A549 (cell line): ENCODE data around the gene DCAF6. TPM values are rescaled to one million over a fixed set of nuclear protein-coding genes. Genes with fewer than 3 reads are reported as not detected.

ENCODE experiments used
- ATAC-seq, 2 experiments: fragments of 200-7000 bp in 1 of 2; fragments of >200 bp in 1 of 2; cut with Nextera tagmentation in 1 of 2; cut with Tn5 transposase in 1 of 2; 3 replicates each; pipeline versions ENCODE4 v1.8.0 to v1.9.1; 2018 to 2020; ENCODE audit warnings: mild to moderate bottlenecking in 1 of 2, moderate library complexity in 1 of 2
- CTCF ChIA-PET: fragments of 300-600 bp; sonication (Branson Sonifier 250); formaldehyde crosslinking; extraction: SDS; loops from one replicate; lab custom pipeline; 2021; ENCODE audit warnings: antibody characterized with exemption, inconsistent platforms; lab: Yijun Ruan, JAX
- POLR2A ChIA-PET: fragments of 350-600 bp; formaldehyde crosslinking; extraction: SDS; loops from one replicate; lab custom pipeline; 2021; ENCODE audit warnings: antibody characterized with exemption, inconsistent platforms; lab: Yijun Ruan, JAX
- DNase-seq, 2 experiments: peaks; one replicate each; pipeline versions ENCODE4 v3.0.0 to v3.0.0-alpha.2; 2011 to 2016; ENCODE audit warnings: low read depth in 1 of 2, low spot score in 1 of 2
- FAIRE-seq: peaks from 2 replicates; lab custom pipeline; 2011; peaks lifted over from hg19 to GRCh38; lab: Jason Lieb, UNC
- H3K27ac ChIP-seq, 2 experiments: fragments of >200 bp; sonication (Bioruptor Twin); formaldehyde crosslinking; 3 replicates each; pipeline ENCODE4 v1.5.1; 2016 to 2017
- H3K4me1 ChIP-seq: fragments of >200 bp; sonication (Bioruptor Twin); formaldehyde crosslinking; 3 replicates; pipeline ENCODE4 v1.6.1; 2016
- H3K4me2 ChIP-seq: fragments of >200 bp; sonication (Bioruptor Twin); formaldehyde crosslinking; 3 replicates; pipeline ENCODE4 v1.6.1; 2016
- H3K4me3 ChIP-seq: fragments of >200 bp; sonication (Bioruptor Twin); formaldehyde crosslinking; 3 replicates; pipeline ENCODE4 v1.5.1; 2016
- H3K9me3 ChIP-seq: fragments of >200 bp; sonication (Bioruptor Twin); formaldehyde crosslinking; 3 replicates; pipeline ENCODE4 v1.6.1; 2016
- BHLHE40 ChIP-seq: IDR thresholded peaks from 2 replicates; pipeline ENCODE4 v1.6.1; 2012; ENCODE audit warnings: low read depth, low read length, inconsistent platforms
- CBX2 ChIP-seq: fragments of 200-600 bp; sonication (generic); IDR thresholded peaks from 2 replicates; pipeline ENCODE4 v1.6.1; 2016; ENCODE audit warnings: low read depth, mild to moderate bottlenecking, borderline replicate concordance
- CBX8 ChIP-seq: fragments of 200-600 bp; sonication (generic); IDR thresholded peaks from 2 replicates; pipeline ENCODE4 v1.6.1; 2016
- CHD2 ChIP-seq: fragments of 150-350 bp; IDR thresholded peaks from 2 replicates; pipeline ENCODE4 v1.6.1; 2014; ENCODE audit warnings: low read length; ENCODE audit not compliant: partially characterized antibody
- ESRRA ChIP-seq: fragments of 150-350 bp; IDR thresholded peaks from 2 replicates; pipeline ENCODE4 v1.6.1; 2014; ENCODE audit warnings: mild to moderate bottlenecking, low read length, borderline replicate concordance
- HEYL ChIP-seq: fragments of 250-450 bp; sonication (Bioruptor Pico); IDR thresholded peaks from 2 replicates; pipeline ENCODE4 v1.8.0; 2021; ENCODE audit warnings: mild to moderate bottlenecking, moderate library complexity
- HOXB5 ChIP-seq: fragments of 250-450 bp; sonication (Bioruptor Pico); IDR thresholded peaks from 2 replicates; pipeline ENCODE4 v1.5.0; 2020; ENCODE audit warnings: mild to moderate bottlenecking, moderate library complexity
- JUN ChIP-seq, 2 experiments: fragments of >200 bp; sonication (Bioruptor Twin); formaldehyde crosslinking; IDR thresholded peaks; 2 replicates in 1 of 2; 3 replicates in 1 of 2; pipeline ENCODE4 v1.6.1; 2016 to 2017
- KDM1A ChIP-seq: fragments of 200-600 bp; sonication (generic); IDR thresholded peaks from 2 replicates; pipeline ENCODE4 v1.6.1; 2016; ENCODE audit warnings: low read depth, mild to moderate bottlenecking
- KDM5A ChIP-seq: fragments of 200-600 bp; sonication (generic); IDR thresholded peaks from 2 replicates; pipeline ENCODE4 v1.6.1; 2016; ENCODE audit warnings: antibody characterized with exemption, mild to moderate bottlenecking
- MAFK ChIP-seq: fragments of 450-650 bp; IDR thresholded peaks from 2 replicates; pipeline ENCODE4 v1.6.1; 2014; ENCODE audit not compliant: partially characterized antibody
- MAZ ChIP-seq: fragments of 150-350 bp; IDR thresholded peaks from 2 replicates; pipeline ENCODE4 v1.6.1; 2014; ENCODE audit warnings: antibody characterized with exemption, low read depth, low read length, borderline replicate concordance
- NPAS2 ChIP-seq: fragments of 250-450 bp; sonication (Bioruptor Pico); IDR thresholded peaks from 2 replicates; pipeline ENCODE4 v1.8.0; 2022; ENCODE audit warnings: mild to moderate bottlenecking, moderate library complexity, borderline replicate concordance
- PHF8 ChIP-seq: fragments of 200-600 bp; sonication (generic); IDR thresholded peaks from 2 replicates; pipeline ENCODE4 v1.6.1; 2016; ENCODE audit warnings: low read depth, mild to moderate bottlenecking, antibody characterized with exemption, moderate library complexity, borderline replicate concordance
- POLR2A ChIP-seq: IDR thresholded peaks from 2 replicates; pipeline ENCODE4 v1.6.1; 2012; ENCODE audit warnings: mild to moderate bottlenecking, low read length
- TFCP2L1 ChIP-seq: fragments of 250-450 bp; sonication (Bioruptor Pico); IDR thresholded peaks from 2 replicates; pipeline ENCODE4 v1.5.0; 2021; ENCODE audit warnings: mild to moderate bottlenecking
- ZNF302 ChIP-seq: fragments of 250-450 bp; sonication (Bioruptor Pico); IDR thresholded peaks from 2 replicates; pipeline ENCODE4 v1.9.0; 2021; ENCODE audit warnings: inconsistent platforms, mild to moderate bottlenecking, moderate library complexity
- ZSCAN20 ChIP-seq: fragments of 250-450 bp; sonication (Bioruptor Pico); IDR thresholded peaks from 2 replicates; pipeline ENCODE4 v1.8.0; 2022; ENCODE audit warnings: mild to moderate bottlenecking, moderate library complexity
- WGBS: methylation state at CpG from one replicate; pipeline ENCODE4 v1.1.6; 2017; ENCODE audit errors: missing lambda C conversion rate; 5-methylcytosine and 5-hydroxymethylcytosine counted together
- polyA plus RNA-seq, 4 experiments: library from polyadenylated mRNA; depleted of rRNA in 3 of 4; stranded (reverse); fragments of >200 nt; fragmentation: RNase III in 1 of 4; extraction: RNeasy Plus Mini Kit Qiagen cat#74134 plus additional on column Dnase treatment in 1 of 4; gene quantifications; 2 replicates in 3 of 4; 3 replicates in 1 of 4; pipeline ENCODE4 v1.2.3, GENCODE V29; 2011 to 2017
- TF ChIP-seq, protein P1 (sequence below): fragments of >200 bp; sonication (Bioruptor Twin); formaldehyde crosslinking; IDR thresholded peaks from 3 replicates; pipeline ENCODE4 v1.5.1; 2016
- TF ChIP-seq, protein P2 (sequence below): fragments of 250-450 bp; sonication (Bioruptor Pico); IDR thresholded peaks from 2 replicates; pipeline ENCODE4 v1.5.0; 2020; ENCODE audit warnings: low read depth, mild to moderate bottlenecking, moderate library complexity
- TF ChIP-seq, protein P3 (sequence below): IDR thresholded peaks from 2 replicates; pipeline ENCODE4 v1.6.1; 2012; ENCODE audit warnings: low read depth, borderline replicate concordance

DCAF6 gene
- polyA plus RNA-seq, 2 of the 4 experiments (the other 2 are of a cell fraction): 39.9 to 74.7 TPM

DNA sequence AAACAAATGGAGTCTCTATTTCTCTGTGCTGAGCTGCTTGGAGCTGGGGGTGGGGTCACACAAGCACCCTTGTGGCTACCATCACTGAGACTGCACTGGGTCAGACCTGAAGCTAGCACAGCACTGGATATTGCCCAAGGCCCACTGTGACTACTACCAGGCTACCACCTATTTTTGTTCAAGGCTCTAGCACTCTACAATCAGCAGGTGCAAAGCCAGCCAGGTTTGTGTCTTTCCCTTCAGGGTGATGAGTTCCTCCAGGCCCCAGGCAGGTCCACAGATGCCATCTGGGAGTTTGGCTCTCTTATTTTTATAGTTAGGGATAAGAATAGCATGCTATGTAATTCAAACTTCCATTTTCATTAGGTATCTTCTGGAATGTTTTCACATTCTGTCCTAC is 46.1 kb upstream of the DCAF6 start:
- no peak overlapping the region for H3K27ac ChIP-seq
- no peak overlapping the region for H3K4me2 ChIP-seq
- no peaks in the 10 kb centered on the region for H3K4me1 ChIP-seq
- POLR2A ChIA-PET: no interaction called here
- TF ChIP-seq HEYL (CRISPR knock-in tag): no peak
- no peak for TF ChIP-seq CHD2
- TF ChIP-seq, protein P1, sequence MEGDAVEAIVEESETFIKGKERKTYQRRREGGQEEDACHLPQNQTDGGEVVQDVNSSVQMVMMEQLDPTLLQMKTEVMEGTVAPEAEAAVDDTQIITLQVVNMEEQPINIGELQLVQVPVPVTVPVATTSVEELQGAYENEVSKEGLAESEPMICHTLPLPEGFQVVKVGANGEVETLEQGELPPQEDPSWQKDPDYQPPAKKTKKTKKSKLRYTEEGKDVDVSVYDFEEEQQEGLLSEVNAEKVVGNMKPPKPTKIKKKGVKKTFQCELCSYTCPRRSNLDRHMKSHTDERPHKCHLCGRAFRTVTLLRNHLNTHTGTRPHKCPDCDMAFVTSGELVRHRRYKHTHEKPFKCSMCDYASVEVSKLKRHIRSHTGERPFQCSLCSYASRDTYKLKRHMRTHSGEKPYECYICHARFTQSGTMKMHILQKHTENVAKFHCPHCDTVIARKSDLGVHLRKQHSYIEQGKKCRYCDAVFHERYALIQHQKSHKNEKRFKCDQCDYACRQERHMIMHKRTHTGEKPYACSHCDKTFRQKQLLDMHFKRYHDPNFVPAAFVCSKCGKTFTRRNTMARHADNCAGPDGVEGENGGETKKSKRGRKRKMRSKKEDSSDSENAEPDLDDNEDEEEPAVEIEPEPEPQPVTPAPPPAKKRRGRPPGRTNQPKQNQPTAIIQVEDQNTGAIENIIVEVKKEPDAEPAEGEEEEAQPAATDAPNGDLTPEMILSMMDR: no peak
- no peak for TF ChIP-seq POLR2A
- FAIRE-seq (no peak), ATAC-seq (no peak), DNase-seq (no peak)
- 0 out of 3 replicates have a peak, but pooled peaks cover 3% of the 10 kb centered on the region for H3K9me3 ChIP-seq
- H3K4me3 ChIP-seq: no peak overlapping the region
- CTCF ChIA-PET: no interaction called here

DNA sequence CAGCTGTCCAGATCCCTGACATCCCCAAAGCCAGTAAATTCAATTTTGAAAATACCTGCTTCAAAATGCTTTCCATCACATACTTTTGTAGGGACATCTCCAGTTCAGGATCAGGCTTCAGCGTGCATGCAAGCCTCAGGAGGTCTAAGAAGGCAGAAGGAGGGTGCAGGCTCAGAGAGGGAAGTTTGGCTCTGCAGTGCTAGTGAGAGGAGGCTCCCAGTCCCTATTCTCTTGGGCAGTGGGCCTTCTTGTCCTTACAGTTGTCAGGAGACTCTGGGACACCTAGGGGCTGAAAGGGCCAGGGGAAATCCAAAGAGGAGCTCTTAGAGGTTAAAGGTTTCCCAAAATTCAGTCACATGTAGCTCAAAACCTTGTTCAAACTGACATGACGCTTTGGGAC is 42.7 kb upstream of the DCAF6 start:
- no peak for ATAC-seq
- WGBS: 70% methylated on average over 2 of the region's 2 CpGs
- CTCF ChIA-PET: no interaction called here

DNA sequence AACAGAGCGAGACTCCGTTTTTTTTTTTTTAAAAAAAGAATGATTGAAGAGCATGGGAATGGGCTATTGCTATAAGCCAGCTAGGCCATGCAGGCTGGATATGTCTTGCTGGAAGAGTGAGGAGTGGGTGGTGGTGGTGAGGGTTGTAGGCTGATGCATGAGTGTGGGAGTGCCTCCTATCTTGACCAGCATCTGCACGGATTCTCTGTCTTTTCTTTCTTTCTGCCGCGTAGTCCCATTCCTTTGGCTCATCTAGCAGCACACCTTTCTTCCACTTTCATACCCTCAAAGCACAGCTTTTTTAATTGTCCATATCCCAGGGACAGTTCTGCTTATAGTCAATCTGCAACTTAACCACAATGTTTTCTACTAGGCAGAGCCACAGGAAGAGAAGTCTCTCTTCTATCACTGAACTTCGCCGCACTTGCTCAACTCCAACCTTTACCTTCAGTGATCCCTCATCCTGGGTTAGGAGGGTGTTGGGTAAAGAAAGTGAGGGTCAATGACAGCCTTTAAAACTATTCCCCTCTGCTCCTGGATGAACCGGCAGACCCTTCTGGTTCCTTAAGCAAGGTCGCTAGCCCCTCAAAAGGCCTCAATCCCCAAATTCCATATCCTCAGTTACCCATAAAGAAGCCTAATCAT is 37.8 kb upstream of the DCAF6 start:
- ChIA-PET CTCF (no interaction called here), POLR2A (no interaction called here)
- H3K4me2 ChIP-seq: no peak overlapping the region
- H3K27ac ChIP-seq: no peak overlapping the region
- FAIRE-seq (no peak), DNase-seq (no peak), ATAC-seq (no peak)
- no peaks in the 10 kb centered on the region for H3K9me3 ChIP-seq
- H3K4me3 ChIP-seq: no peak overlapping the region
- TF ChIP-seq TFCP2L1 (CRISPR knock-in tag) (no peak), MAZ (no peak), ZNF302 (CRISPR knock-in tag) (no peak), ESRRA (no peak), HOXB5 (no peak), JUN (IDR thresholded peaks at IDR 0.05) (no peak), CBX8 (no peak), HEYL (CRISPR knock-in tag) (no peak), KDM1A (no peak)
- TF ChIP-seq, protein P2, sequence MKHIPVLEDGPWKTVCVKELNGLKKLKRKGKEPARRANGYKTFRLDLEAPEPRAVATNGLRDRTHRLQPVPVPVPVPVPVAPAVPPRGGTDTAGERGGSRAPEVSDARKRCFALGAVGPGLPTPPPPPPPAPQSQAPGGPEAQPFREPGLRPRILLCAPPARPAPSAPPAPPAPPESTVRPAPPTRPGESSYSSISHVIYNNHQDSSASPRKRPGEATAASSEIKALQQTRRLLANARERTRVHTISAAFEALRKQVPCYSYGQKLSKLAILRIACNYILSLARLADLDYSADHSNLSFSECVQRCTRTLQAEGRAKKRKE (CRISPR knock-in tag): no peak
- TF ChIP-seq, protein P1: no peak
- no peaks in the 10 kb centered on the region for H3K4me1 ChIP-seq
- WGBS: 93% methylated on average over 9 of the region's 9 CpGs

More for the DNA sequence above, 42.7 kb upstream of the DCAF6 start:
- no peaks in the 10 kb centered on the region for H3K9me3 ChIP-seq
- H3K4me3 ChIP-seq: no peak overlapping the region
- TF ChIP-seq POLR2A (no peak), PHF8 (no peak), KDM5A (no peak), ZSCAN20 (CRISPR knock-in tag) (no peak), MAFK (no peak), NPAS2 (CRISPR knock-in tag) (no peak), CBX2 (no peak), ZNF302 (CRISPR knock-in tag) (no peak), BHLHE40 (no peak)
- TF ChIP-seq, protein P2 (CRISPR knock-in tag): no peak
- TF ChIP-seq, protein P3, sequence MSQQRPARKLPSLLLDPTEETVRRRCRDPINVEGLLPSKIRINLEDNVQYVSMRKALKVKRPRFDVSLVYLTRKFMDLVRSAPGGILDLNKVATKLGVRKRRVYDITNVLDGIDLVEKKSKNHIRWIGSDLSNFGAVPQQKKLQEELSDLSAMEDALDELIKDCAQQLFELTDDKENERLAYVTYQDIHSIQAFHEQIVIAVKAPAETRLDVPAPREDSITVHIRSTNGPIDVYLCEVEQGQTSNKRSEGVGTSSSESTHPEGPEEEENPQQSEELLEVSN: no peak
- TF ChIP-seq, all 56 proteins: peak for 0
- no peak overlapping the region for H3K27ac ChIP-seq
- H3K4me2 ChIP-seq: no peak overlapping the region
- H3K4me1 ChIP-seq: no peaks in the 10 kb centered on the region
- no peak for DNase-seq
- FAIRE-seq: no peak
- POLR2A ChIA-PET: no interaction called here
